ENCODE measurements around the gene MBLAC2. TPM values are rescaled to one million over a fixed set of nuclear protein-coding genes. Genes with fewer than 3 reads are reported as not detected.

Gene MBLAC2
- 5.1 and 5.5 TPM in 2 replicates for total RNA-seq

DNA sequence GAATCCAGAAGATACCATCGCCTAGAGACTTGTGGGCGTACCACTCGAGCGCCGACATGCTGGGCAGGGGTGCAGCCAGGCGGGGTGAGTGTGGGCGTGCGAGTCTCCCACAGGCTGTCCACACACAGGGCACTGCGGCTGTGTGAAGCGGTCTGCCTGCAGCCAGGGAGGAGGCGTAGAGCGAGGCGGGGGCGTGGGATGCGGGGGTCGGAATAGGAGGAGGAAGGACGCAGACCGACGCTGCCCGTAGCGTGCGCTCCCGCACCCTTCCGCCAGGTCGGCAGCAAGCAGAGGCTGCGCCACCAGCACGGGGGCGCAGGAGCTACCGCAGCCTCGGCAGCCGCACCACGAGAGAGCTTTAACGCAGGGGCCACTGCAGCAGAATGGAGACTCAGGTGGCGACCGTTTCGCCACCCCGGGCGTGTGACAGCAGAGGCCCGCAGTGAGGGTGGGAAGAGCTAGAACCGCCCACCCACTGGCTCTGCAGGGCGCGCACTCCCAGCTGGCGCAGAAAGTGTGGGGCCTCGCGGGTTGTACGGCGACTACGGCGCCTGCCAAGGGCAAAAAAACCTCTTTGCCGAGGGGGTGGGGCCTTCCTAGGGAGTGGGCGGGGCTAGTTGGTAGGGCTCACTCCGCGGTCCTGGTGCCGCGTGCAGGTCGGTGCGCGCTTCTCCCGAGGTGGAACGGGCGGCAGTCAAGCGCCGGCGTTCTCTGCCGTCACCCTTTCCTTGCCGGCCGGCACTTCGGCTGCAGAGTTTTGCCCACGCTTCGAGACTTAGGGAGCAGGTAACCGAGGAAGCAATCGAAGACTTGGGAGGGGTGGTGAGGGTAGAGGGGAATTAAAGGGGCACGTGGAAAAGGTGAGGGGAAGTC lies at the start of gene MBLAC2, which contains the start of gene POLR3G:
Gene MBLAC2, minus strand, starts transcription at position 537 of the 873 bp plus-strand sequence. Its CDS starts 479 bp downstream, at position 58.
Gene POLR3G, plus strand, starts transcription at position 630 of the 873 bp plus-strand sequence. CDS start 10,704 bp downstream, outside the sequence.

DNA sequence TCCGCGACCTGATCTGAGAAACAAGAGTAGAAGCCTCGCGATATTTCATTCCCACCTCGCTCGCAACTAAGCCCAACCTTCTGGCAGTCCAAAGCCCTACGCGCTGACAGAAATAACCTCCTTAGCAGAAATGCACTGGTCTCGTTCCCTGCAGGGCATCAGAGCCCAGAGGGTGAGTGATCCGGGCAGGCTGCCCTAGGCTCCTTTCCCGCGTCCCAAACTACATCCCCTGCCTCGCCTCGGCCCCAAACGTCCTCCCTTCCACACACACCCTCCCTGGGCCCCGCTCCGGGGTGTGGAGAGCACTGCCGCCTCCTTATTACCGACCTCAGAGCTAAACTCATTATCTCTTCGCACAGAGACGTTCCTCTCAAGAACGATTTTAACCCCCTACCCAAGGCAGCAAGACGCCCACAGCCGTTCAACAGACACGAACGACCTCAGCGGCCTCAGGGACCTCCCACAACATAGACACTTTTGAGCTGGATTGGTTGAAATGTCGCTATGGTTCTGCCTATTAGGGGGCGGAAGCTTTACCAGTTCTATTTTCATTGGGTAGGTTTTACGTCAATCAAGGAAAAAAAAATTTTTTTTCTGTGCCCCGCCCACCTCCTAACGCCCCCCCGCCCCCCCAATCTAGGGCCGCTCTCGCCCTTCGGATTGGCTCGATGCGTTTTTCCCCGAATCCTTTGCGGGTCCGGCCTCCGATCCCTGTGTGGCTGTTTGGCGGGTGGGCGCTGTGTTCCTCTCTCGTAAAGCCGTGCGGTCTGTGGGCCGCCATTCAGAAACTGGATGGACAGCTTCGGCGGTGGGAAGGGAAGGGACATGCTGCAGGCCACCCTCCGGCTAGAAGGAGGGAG lies 65.0 kb downstream of the MBLAC2 start, which contains the start of gene CETN3:
Gene CETN3, minus strand, starts transcription at position 439 of the 860 bp plus-strand sequence. Its CDS starts 95 bp downstream, at position 344.

Other genes starting within 250 kb of the MBLAC2 start
- 7.7 and 14.3 TPM in 2 replicates for gene CETN3, start 65.0 kb downstream of the MBLAC2 start, total RNA-seq
- gene POLR3G, start 93 bp upstream of the MBLAC2 start, total RNA-seq, result 3.6 and 3.7 TPM in 2 replicates
- gene LYSMD3, start 54.8 kb upstream of the MBLAC2 start, total RNA-seq, result 14.8 and 26.1 TPM in 2 replicates
- 0.26 and 0.50 TPM in 2 replicates for gene ADGRV1, start 84.0 kb upstream of the MBLAC2 start, total RNA-seq